ENCODE results near the gene FAH. TPM values are rescaled to one million over a fixed set of nuclear protein-coding genes. Genes with fewer than 3 reads are reported as not detected.

FAH gene
- total RNA-seq, 6 donors from 2014 or later: 14.0 to 46.1 (median 34.5) TPM

DNA sequence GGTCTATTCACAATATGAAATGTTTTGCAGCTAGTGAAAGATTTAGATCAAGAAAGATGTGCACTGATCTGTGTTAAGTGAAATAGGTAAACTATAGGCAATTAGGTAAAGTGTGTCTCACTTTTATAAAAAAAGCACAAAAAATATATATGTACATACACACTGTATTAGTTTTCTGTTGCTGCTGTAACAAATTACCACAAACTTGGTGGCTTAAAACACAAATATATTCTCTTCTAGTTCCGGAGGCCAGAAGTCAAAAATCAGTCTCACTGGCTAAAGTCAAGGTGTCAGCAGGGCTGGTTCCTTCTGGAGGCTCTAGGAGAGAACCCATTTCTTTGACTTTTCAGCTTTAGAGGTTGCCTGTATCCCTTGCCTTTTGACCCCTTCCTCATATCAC is 11.1 kb downstream of the FAH start:
- Histone ChIP-seq H3K27ac (no peak overlapping the region), H3K36me3 (peaks cover 0 to 15% (median 4%) of the 10 kb centered on the region in 4 donors), H3K4me1 (peaks cover 22 to 33% (median 30%) of the 10 kb centered on the region in 4 donors), H3K9me3 (no peaks in the 10 kb centered on the region), H3K27me3 (no peaks in the 10 kb centered on the region), H3K4me3 (no peak overlapping the region)
- no peak for TF ChIP-seq POLR2A (IDR thresholded peaks at IDR 0.05)
- TF ChIP-seq, protein P1, sequence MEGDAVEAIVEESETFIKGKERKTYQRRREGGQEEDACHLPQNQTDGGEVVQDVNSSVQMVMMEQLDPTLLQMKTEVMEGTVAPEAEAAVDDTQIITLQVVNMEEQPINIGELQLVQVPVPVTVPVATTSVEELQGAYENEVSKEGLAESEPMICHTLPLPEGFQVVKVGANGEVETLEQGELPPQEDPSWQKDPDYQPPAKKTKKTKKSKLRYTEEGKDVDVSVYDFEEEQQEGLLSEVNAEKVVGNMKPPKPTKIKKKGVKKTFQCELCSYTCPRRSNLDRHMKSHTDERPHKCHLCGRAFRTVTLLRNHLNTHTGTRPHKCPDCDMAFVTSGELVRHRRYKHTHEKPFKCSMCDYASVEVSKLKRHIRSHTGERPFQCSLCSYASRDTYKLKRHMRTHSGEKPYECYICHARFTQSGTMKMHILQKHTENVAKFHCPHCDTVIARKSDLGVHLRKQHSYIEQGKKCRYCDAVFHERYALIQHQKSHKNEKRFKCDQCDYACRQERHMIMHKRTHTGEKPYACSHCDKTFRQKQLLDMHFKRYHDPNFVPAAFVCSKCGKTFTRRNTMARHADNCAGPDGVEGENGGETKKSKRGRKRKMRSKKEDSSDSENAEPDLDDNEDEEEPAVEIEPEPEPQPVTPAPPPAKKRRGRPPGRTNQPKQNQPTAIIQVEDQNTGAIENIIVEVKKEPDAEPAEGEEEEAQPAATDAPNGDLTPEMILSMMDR (IDR thresholded peaks at IDR 0.05): no peak
- TF ChIP-seq EP300 (IDR thresholded peaks at IDR 0.05): no peak
- no peak for TF ChIP-seq POLR2AphosphoS5 (IDR thresholded peaks at IDR 0.05)
- ATAC-seq (ENCODE audit: low FRiP score in 2 of 2): no peak
- DNase-seq: no peak
- 90 to 97% methylated on average over 1 of the region's 1 CpG for WGBS, 2 donors

DNA sequence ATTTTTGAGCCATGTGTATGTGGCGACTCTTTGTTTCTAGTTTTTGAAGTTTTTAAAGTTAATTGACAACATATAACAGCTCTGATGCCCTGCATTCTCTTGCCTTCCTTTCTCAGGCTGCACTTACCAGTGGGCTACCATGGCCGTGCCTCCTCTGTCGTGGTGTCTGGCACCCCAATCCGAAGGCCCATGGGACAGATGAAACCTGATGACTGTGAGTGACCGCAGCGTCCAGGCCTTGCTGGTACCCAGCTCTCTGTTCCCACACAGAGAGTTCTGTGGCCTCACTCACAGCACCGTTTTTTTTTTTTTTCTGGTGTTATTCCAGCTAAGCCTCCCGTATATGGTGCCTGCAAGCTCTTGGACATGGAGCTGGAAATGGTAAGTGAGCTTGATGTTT is 15.1 kb downstream of the FAH start:
- DNase-seq: no peak
- TF ChIP-seq, protein P1 (IDR thresholded peaks at IDR 0.05): no peak
- TF ChIP-seq EP300 (IDR thresholded peaks at IDR 0.05) (no peak), POLR2A (IDR thresholded peaks at IDR 0.05) (no peak), POLR2AphosphoS5 (IDR thresholded peaks at IDR 0.05) (no peak)
- WGBS, 2 donors: 97% methylated on average over 8 of the region's 8 CpGs

DNA sequence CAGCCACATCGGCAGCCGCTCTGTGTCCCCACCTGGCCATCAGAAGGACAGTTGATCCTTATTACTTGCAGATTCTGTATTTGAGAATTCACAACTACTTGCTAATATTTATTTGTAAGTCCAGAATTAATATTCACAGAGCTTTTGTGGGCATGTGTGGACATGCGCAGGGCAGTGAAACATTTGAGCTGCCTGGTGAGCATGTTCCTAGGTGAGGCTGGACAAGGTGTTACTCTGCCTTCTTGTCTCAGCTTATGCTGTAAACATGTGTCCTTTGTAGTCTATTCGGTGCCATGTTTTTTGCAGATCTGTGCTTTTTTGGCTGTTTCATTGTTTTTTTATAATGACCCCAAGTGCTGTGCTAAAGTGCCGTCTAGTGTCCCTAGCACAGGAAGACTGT is 15.6 kb downstream of the FAH start:
- H3K27ac ChIP-seq: no peak overlapping the region
- no peaks in the 10 kb centered on the region for H3K27me3 ChIP-seq
- DNase-seq: no peak
- H3K4me3 ChIP-seq: no peak overlapping the region
- H3K36me3 ChIP-seq: peaks cover 0 to 23% (median 2%) of the 10 kb centered on the region in 4 donors
- TF ChIP-seq, protein P1 (IDR thresholded peaks at IDR 0.05): no peak
- no peak for TF ChIP-seq EP300 (IDR thresholded peaks at IDR 0.05)
- TF ChIP-seq POLR2A (IDR thresholded peaks at IDR 0.05): no peak
- TF ChIP-seq POLR2AphosphoS5 (IDR thresholded peaks at IDR 0.05): no peak
- no peaks in the 10 kb centered on the region for H3K9me3 ChIP-seq
- WGBS, 2 donors: 72 to 89% methylated on average over 5 of the region's 5 CpGs
- peaks cover 0 to 3% (median 0%) of the 10 kb centered on the region in 4 donors for H3K4me1 ChIP-seq
- ATAC-seq (ENCODE audit: low FRiP score in 2 of 2): no peak

More for the DNA sequence above, 15.1 kb downstream of the FAH start:
- no peak overlapping the region for H3K4me3 ChIP-seq
- no peak overlapping the region for H3K27ac ChIP-seq
- H3K27me3 ChIP-seq: no peaks in the 10 kb centered on the region
- H3K9me3 ChIP-seq: no peaks in the 10 kb centered on the region
- H3K36me3 ChIP-seq: peaks cover 0 to 23% (median 2%) of the 10 kb centered on the region in 4 donors
- no peak for ATAC-seq (ENCODE audit: low FRiP score in 2 of 2)
- H3K4me1 ChIP-seq: peaks cover 0 to under 1% (median 0%) of the 10 kb centered on the region in 4 donors

DNA sequence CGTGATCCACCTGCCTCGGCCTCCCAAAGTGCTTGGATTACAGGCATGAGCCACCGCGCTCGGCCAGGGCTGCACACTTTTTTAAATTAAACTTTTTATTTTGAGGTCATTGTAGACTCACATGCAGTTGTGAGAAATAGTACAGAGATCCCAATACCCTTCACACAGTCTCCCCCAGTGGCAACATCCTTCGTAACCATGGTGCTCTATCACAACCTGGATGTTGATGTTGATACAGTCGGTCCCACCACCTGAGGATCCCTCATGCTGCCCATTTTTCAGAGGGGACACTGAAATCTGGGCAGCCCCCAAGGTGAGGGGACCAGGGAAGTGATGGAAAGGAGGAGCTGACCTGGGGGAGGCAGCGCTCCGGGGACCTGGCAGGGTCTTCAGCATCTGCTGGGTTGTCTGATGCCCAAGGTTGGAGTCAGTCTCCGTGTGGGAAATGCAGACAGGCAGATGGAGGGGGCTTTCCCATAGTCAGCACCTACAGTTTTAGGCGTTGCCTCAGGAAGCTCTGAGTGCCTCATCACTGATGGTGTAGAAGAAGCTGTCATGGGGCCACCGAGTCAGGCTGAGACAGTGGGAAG is 17.1 kb downstream of the FAH start:
- DNase-seq (no peak), ATAC-seq (ENCODE audit: low FRiP score in 2 of 2) (no peak)
- Histone ChIP-seq H3K4me3 (no peak overlapping the region), H3K36me3 (peaks cover 0 to 24% (median 5%) of the 10 kb centered on the region in 4 donors), H3K27me3 (no peaks in the 10 kb centered on the region), H3K27ac (no peak overlapping the region), H3K4me1 (peaks cover 0 to 3% (median 0%) of the 10 kb centered on the region in 4 donors), H3K9me3 (no peaks in the 10 kb centered on the region)
- WGBS, 2 donors: 95% methylated on average over 10 to 12 of the region's 12 CpGs
- no peak for TF ChIP-seq POLR2A (IDR thresholded peaks at IDR 0.05)
- TF ChIP-seq, protein P1 (IDR thresholded peaks at IDR 0.05): no peak
- TF ChIP-seq EP300 (IDR thresholded peaks at IDR 0.05): no peak
- TF ChIP-seq POLR2AphosphoS5 (IDR thresholded peaks at IDR 0.05): no peak

DNA sequence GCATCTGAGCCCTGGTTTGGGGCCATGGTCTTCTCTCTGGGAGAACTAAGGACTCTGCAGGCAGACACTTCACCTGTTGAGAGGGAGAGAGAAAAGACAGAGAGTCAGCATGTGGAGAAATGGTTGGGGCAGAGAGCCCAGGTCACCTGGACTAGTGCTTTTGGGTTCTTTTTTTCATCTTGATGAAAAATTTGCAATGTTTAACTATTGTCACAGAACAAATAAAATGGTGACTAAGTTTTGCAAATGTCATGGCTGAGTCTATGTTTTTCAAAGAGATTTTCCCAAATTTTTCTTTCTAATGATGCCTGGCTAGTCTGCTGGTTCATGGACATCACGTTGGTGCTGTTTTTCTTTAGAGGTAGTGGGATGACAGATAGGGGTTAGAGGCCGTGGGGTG is 17.8 kb downstream of the FAH start:
- no peak for DNase-seq
- Histone ChIP-seq H3K4me3 (no peak overlapping the region), H3K27me3 (no peaks in the 10 kb centered on the region), H3K27ac (no peak overlapping the region), H3K9me3 (no peaks in the 10 kb centered on the region), H3K36me3 (peaks cover 0 to 28% (median 7%) of the 10 kb centered on the region in 4 donors), H3K4me1 (peaks cover 0 to 3% (median 0%) of the 10 kb centered on the region in 4 donors)
- TF ChIP-seq, protein P1 (IDR thresholded peaks at IDR 0.05): no peak
- TF ChIP-seq POLR2A (IDR thresholded peaks at IDR 0.05) (no peak), EP300 (IDR thresholded peaks at IDR 0.05) (no peak), POLR2AphosphoS5 (IDR thresholded peaks at IDR 0.05) (no peak)
- 90 to 95% methylated on average over 2 of the region's 2 CpGs for WGBS, 2 donors
- no peak for ATAC-seq (ENCODE audit: low FRiP score in 2 of 2)
